Measurements from ENCODE around the gene TNFRSF1A. TPM values are rescaled to one million over a fixed set of nuclear protein-coding genes. Genes with fewer than 3 reads are reported as not detected.

Gene TNFRSF1A
- total RNA-seq, 1 experiment from 2014 or later, result 59.9 TPM

DNA sequence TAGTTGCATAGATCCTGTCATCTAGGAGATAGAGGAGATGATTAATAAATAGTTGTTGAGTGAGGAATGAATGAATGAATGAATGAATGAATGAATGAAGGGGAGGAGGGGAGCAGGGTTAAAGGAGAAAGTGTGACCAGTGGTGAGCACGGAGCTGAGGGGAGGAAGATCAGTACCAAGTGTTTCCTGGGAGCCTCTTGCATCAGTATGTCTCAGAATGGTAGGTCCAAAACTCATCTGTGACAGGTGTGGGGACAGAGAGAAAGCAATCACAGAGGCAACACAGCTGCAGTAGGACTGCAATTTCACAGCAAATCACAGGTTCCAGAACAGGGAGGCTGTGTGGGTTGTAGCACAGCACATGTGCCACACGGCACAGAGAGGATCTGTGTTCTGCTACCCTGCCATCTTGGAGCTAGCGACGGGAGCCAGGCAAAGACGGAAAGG is 14.5 kb upstream of the TNFRSF1A start:
- no peak overlapping the region for H4K5ac ChIP-seq (ENCODE audit: insufficient read length, low read depth, low read length)
- no peak overlapping the region for H4K91ac ChIP-seq (ENCODE audit: insufficient read length, low read depth, low read length)
- no peak overlapping the region for H2BK12ac ChIP-seq (ENCODE audit: insufficient read length, low read depth, low read length)
- TF ChIP-seq, protein P1, sequence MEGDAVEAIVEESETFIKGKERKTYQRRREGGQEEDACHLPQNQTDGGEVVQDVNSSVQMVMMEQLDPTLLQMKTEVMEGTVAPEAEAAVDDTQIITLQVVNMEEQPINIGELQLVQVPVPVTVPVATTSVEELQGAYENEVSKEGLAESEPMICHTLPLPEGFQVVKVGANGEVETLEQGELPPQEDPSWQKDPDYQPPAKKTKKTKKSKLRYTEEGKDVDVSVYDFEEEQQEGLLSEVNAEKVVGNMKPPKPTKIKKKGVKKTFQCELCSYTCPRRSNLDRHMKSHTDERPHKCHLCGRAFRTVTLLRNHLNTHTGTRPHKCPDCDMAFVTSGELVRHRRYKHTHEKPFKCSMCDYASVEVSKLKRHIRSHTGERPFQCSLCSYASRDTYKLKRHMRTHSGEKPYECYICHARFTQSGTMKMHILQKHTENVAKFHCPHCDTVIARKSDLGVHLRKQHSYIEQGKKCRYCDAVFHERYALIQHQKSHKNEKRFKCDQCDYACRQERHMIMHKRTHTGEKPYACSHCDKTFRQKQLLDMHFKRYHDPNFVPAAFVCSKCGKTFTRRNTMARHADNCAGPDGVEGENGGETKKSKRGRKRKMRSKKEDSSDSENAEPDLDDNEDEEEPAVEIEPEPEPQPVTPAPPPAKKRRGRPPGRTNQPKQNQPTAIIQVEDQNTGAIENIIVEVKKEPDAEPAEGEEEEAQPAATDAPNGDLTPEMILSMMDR (conservative IDR thresholded peaks at IDR 0.05), result no peak
- no peak overlapping the region for H2BK5ac ChIP-seq (ENCODE audit: insufficient read length, low read length)
- Mint-ChIP-seq H3K27me3 (ENCODE audit: low read depth) (no peaks in the 10 kb centered on the region), H3K27ac (peak overlapping the region in 1 of 3 experiments; percentile 64; a peak in 3 of 7 replicates), H3K4me3 (no peak overlapping the region), H3K36me3 (ENCODE audit: insufficient read depth in 1 of 3, low read depth in 3 of 3) (peaks cover 29 to 78% (median 75%) of the 10 kb centered on the region in 3 experiments), H3K9me3 (no peaks in the 10 kb centered on the region), H3K4me1 (peaks cover 15 to 16% of the 10 kb centered on the region in 2 experiments)
- no peaks in the 10 kb centered on the region for H3K79me1 ChIP-seq (ENCODE audit: insufficient read depth, low read depth, low read length, poor library complexity, severe bottlenecking)
- no peak for DNase-seq
- H3K27me3 ChIP-seq (ENCODE audit: insufficient read depth, low read length), result no peaks in the 10 kb centered on the region
- no peaks in the 10 kb centered on the region for H3K9me3 ChIP-seq (ENCODE audit: control insufficient read depth, low read depth, low read length)
- no peak overlapping the region for H2BK20ac ChIP-seq (ENCODE audit: low read depth, low read length, poor library complexity, severe bottlenecking)
- no CpG with 5 or more reads among the region's 5 CpGs for WGBS (ENCODE audit: extremely low coverage, insufficient read length, low lambda C conversion rate)
- no peak overlapping the region for H3K18ac ChIP-seq (ENCODE audit: insufficient read length, low read depth, low read length)
- no peak overlapping the region for H3K4me2 ChIP-seq (ENCODE audit: insufficient read depth, insufficient read length, low read length)
- H3K9ac ChIP-seq (ENCODE audit: extremely low read depth, insufficient read length, low read length), result no peak overlapping the region
- no peak overlapping the region for H3T11ph ChIP-seq (ENCODE audit: low read length)
- H3K4me1 ChIP-seq (ENCODE audit: insufficient read depth, low read length), result no peaks in the 10 kb centered on the region; the same call in 1 of the 2 replicates
- no peaks in the 10 kb centered on the region for H3K79me2 ChIP-seq (ENCODE audit: insufficient read depth, low read length)
- no peak overlapping the region for H3K4ac ChIP-seq (ENCODE audit: low read depth, low read length)
- H2AK5ac ChIP-seq (ENCODE audit: insufficient read length, low read length), result no peak overlapping the region
- no peak overlapping the region for H2BK15ac ChIP-seq (ENCODE audit: low read depth, low read length)
- no peak overlapping the region for H2AFZ ChIP-seq (ENCODE audit: low read length)
- H4K8ac ChIP-seq (replicated peaks; ENCODE audit: insufficient read length, low read depth, low read length), result no peak overlapping the region
- peaks cover 3% of the 10 kb centered on the region for H4K20me1 ChIP-seq (ENCODE audit: control insufficient read depth, insufficient read depth, insufficient read length)
- H3K23ac ChIP-seq (ENCODE audit: insufficient read length, low read depth, low read length), result no peak overlapping the region
- no peak overlapping the region for H3K14ac ChIP-seq (ENCODE audit: insufficient read depth, low read length)
- no peak overlapping the region for H3K27ac ChIP-seq (ENCODE audit: insufficient read length, low read depth, low read length)
- no peaks in the 10 kb centered on the region for H3K23me2 ChIP-seq (ENCODE audit: insufficient read length, low read depth, low read length, poor library complexity, severe bottlenecking)
- no peak overlapping the region for H3K56ac ChIP-seq (ENCODE audit: insufficient read length, low read depth, low read length)
- H2BK120ac ChIP-seq (ENCODE audit: low read depth, low read length, poor library complexity, severe bottlenecking), result no peak overlapping the region

All from H9 (cell line).